CD14-positive monocyte (primary cell): Measurements from ENCODE around the gene CD6. TPM values are rescaled to one million over a fixed set of nuclear protein-coding genes. Genes with fewer than 3 reads are reported as not detected.

ENCODE experiments used
- DNase-seq, 3 donors: peaks; one replicate each; pipeline ENCODE4 v3.0.0-alpha.2; 2011 to 2022
- H2AFZ ChIP-seq: 2 replicates; pipeline ENCODE4 v1.6.0; 2012; ENCODE audit warnings: mild to moderate bottlenecking, low read depth, low read length, inconsistent platforms; ENCODE audit not compliant: insufficient read depth, poor library complexity, severe bottlenecking
- H3K27ac ChIP-seq, 2 donors: 1 replicate in 1 of 2; 2 replicates in 1 of 2; pipeline ENCODE4 v1.5.1; 2012 to 2013; ENCODE audit warnings: low read length in 2 of 2, control low read depth in 1 of 2, inconsistent platforms in 1 of 2, low read depth in 1 of 2, mild to moderate bottlenecking in 1 of 2
- H3K27me3 ChIP-seq, 2 donors: one replicate each; pipeline versions ENCODE4 v1.6.0 to v1.6.1; 2011 to 2013; ENCODE audit warnings: low read length in 2 of 2; ENCODE audit not compliant: control insufficient read depth in 2 of 2, insufficient read depth in 2 of 2
- H3K36me3 ChIP-seq, 2 donors: replicated peaks in 1 of 2; 1 replicate in 1 of 2; 2 replicates in 1 of 2; pipeline versions ENCODE4 v1.5.1 to v1.6.1; 2012 to 2013; ENCODE audit warnings: low read length in 2 of 2, control low read depth in 1 of 2, inconsistent platforms in 1 of 2, mild to moderate bottlenecking in 1 of 2; ENCODE audit not compliant: insufficient read depth in 2 of 2, control insufficient read depth in 1 of 2
- H3K4me1 ChIP-seq, 2 donors: 1 replicate in 1 of 2; 2 replicates in 1 of 2; pipeline versions ENCODE4 v1.5.1 to v1.6.1; 2012 to 2013; ENCODE audit warnings: low read length in 2 of 2, control low read depth in 1 of 2, inconsistent platforms in 1 of 2, mild to moderate bottlenecking in 1 of 2, moderate library complexity in 1 of 2; ENCODE audit not compliant: insufficient read depth in 2 of 2, control insufficient read depth in 1 of 2
- H3K4me2 ChIP-seq: replicated peaks from 2 replicates; pipeline ENCODE3; 2012; ENCODE audit warnings: low read length, moderate library complexity, mild to moderate bottlenecking; ENCODE audit not compliant: poor library complexity, severe bottlenecking; ENCODE audit errors: extremely low read depth
- H3K4me3 ChIP-seq, 3 experiments: fragments of 200-600 bp in 1 of 3; sonication (generic) in 1 of 3; replicated peaks in 1 of 3; 1 replicate in 2 of 3; 2 replicates in 1 of 3; pipeline ENCODE4 v1.5.1; 2011 to 2013; ENCODE audit warnings: low read length in 3 of 3, mild to moderate bottlenecking in 3 of 3, control low read depth in 2 of 3, low read depth in 2 of 3, inconsistent platforms in 1 of 3, moderate library complexity in 1 of 3
- H3K79me2 ChIP-seq: 2 replicates; pipeline ENCODE4 v1.6.0; 2012; ENCODE audit warnings: mild to moderate bottlenecking, control low read depth, inconsistent platforms, low read length, moderate library complexity; ENCODE audit not compliant: insufficient read depth
- H3K9ac ChIP-seq: 2 replicates; pipeline ENCODE4 v1.6.0; 2017; ENCODE audit warnings: low read length, mild to moderate bottlenecking; ENCODE audit not compliant: insufficient read depth, poor library complexity, severe bottlenecking
- H3K9me3 ChIP-seq, 2 donors: replicated peaks in 1 of 2; 1 replicate in 1 of 2; 2 replicates in 1 of 2; pipeline versions ENCODE4 v1.5.1 to v1.6.1; 2012 to 2013; ENCODE audit warnings: low read length in 2 of 2, control low read depth in 1 of 2; ENCODE audit not compliant: control insufficient read depth in 1 of 2, insufficient read depth in 1 of 2
- H4K20me1 ChIP-seq: 2 replicates; pipeline ENCODE4 v1.6.0; 2012; ENCODE audit warnings: mild to moderate bottlenecking, low read length, control low read depth, moderate library complexity; ENCODE audit not compliant: insufficient read depth
- H3K27ac Mint-ChIP-seq, 7 donors: one replicate each; pipeline ENCODE4 v1.8.0; 2020; ENCODE audit warnings: mild to moderate bottlenecking in 7 of 7, mixed read lengths in 7 of 7, moderate library complexity in 6 of 7, inconsistent platforms in 2 of 7
- H3K27me3 Mint-ChIP-seq, 3 donors: one replicate each; pipeline ENCODE4 v1.8.0; 2021 to 2022; ENCODE audit warnings: low read depth in 3 of 3, mild to moderate bottlenecking in 3 of 3, mixed read lengths in 3 of 3, moderate library complexity in 3 of 3, inconsistent platforms in 1 of 3
- H3K36me3 Mint-ChIP-seq, 2 donors: one replicate each; pipeline ENCODE4 v1.8.0; 2020; ENCODE audit warnings: mixed read lengths in 2 of 2, inconsistent platforms in 1 of 2, mild to moderate bottlenecking in 1 of 2
- H3K4me1 Mint-ChIP-seq: one replicate; pipeline ENCODE4 v1.8.0; 2020; ENCODE audit warnings: mild to moderate bottlenecking, mixed read lengths
- H3K4me3 Mint-ChIP-seq, 2 donors: one replicate each; pipeline ENCODE4 v1.8.0; 2020; ENCODE audit warnings: mild to moderate bottlenecking in 2 of 2, mixed read lengths in 2 of 2, moderate library complexity in 1 of 2
- H3K9me3 Mint-ChIP-seq, 7 donors: one replicate each; pipeline ENCODE4 v1.8.0; 2020 to 2022; ENCODE audit warnings: mixed read lengths in 7 of 7, mild to moderate bottlenecking in 6 of 7, moderate library complexity in 6 of 7, inconsistent platforms in 2 of 7
- CTCF ChIP-seq: fragments of 200-600 bp; IDR thresholded peaks from one replicate; pipeline ENCODE4 v1.8.0; 2022; ENCODE audit warnings: antibody characterized with exemption, mild to moderate bottlenecking
- WGBS: methylation state at CpG from one replicate; pipeline ENCODE4 v1.1.5; 2013; ENCODE audit warnings: missing lambda C conversion rate; ENCODE audit not compliant: insufficient coverage; 5-methylcytosine and 5-hydroxymethylcytosine counted together
- intact Hi-C, 2 donors: fragments of 100-400 bp; cut with micrococcal nuclease; formaldehyde crosslinking; loops; one replicate each; pipeline versions ENCODE4 v1.15.0 to v1.15.1; 2023
- polyA plus RNA-seq, 3 donors: library from polyadenylated mRNA; depleted of rRNA in 1 of 3; unstranded in 2 of 3; stranded (reverse) in 1 of 3; fragments of 300-500 nt in 2 of 3; fragments of >200 nt in 1 of 3; fragmentation: Illumina TruSeq in 2 of 3; gene quantifications; 1 replicate in 2 of 3; 2 replicates in 1 of 3; pipeline ENCODE4 v1.2.3, GENCODE V29; 2012 to 2021

The CD6 gene
- polyA plus RNA-seq, 3 donors = 0.09 to 0.39 (median 0.39) TPM

- H3K9me3 ChIP-seq = no peaks in the 10 kb centered on the region
Measured at GRCh38 chr11:60934790-60935605, 36.5 kb upstream of the CD6 start.

More at GRCh38 chr11:60934790-60935605, 36.5 kb upstream of the CD6 start:
- peaks cover 61% of the 10 kb centered on the region for H4K20me1 ChIP-seq
- no peak overlapping the region for H3K9ac ChIP-seq
- no peak overlapping the region for H3K27ac ChIP-seq
- Mint-ChIP-seq H3K4me1 (peaks cover 5% of the 10 kb centered on the region), H3K27ac (peak overlapping the region in 2 of 7 donors; percentile 46 to 86), H3K4me3 (no peak overlapping the region), H3K36me3 (peaks cover 34 to 38% of the 10 kb centered on the region in 2 donors), H3K27me3 (peaks cover 14 to 23% (median 17%) of the 10 kb centered on the region in 3 donors), H3K9me3 (peaks cover 0 to 2% (median 0%) of the 10 kb centered on the region in 7 donors)
- H3K4me2 ChIP-seq = no peak overlapping the region
- DNase-seq = no peak
- WGBS = 92% methylated on average over 11 of the region's 21 CpGs
- H3K4me3 ChIP-seq = no peak overlapping the region
- H3K36me3 ChIP-seq = peaks cover 36 to 37% of the 10 kb centered on the region in 2 donors
- TF ChIP-seq CTCF = no peak
- H2AFZ ChIP-seq = no peak overlapping the region
- peaks cover 0 to 9% of the 10 kb centered on the region in 2 donors for H3K27me3 ChIP-seq
- H3K4me1 ChIP-seq = no peaks in the 10 kb centered on the region
- intact Hi-C loops = no loop called here
- no peaks in the 10 kb centered on the region for H3K79me2 ChIP-seq
